GM13976 (cell line): ENCODE results near the gene NR2F1-AS1.

Experiments used
- DNase-seq: peaks from one replicate; pipeline ENCODE4 v3.0.0; 2012; ENCODE audit warnings: low spot score
- in situ Hi-C: fragments of 300-500 bp; cut with MboI; formaldehyde crosslinking; loops from one replicate; pipeline ENCODE4 v1.12.0; 2022; ENCODE audit warnings: low sequenced_read_pairs, mixed read lengths, inconsistent platforms; ENCODE audit not compliant: unreplicated experiment
- TF ChIP-seq, protein P1 (sequence below): IDR thresholded peaks from 2 replicates; pipeline ENCODE4 v1.5.1; 2012; ENCODE audit warnings: borderline replicate concordance, mild to moderate bottlenecking; ENCODE audit not compliant: insufficient read depth; ENCODE audit errors: extremely low read depth, missing control alignments, control extremely low read depth

NR2F1-AS1 gene

DNA sequence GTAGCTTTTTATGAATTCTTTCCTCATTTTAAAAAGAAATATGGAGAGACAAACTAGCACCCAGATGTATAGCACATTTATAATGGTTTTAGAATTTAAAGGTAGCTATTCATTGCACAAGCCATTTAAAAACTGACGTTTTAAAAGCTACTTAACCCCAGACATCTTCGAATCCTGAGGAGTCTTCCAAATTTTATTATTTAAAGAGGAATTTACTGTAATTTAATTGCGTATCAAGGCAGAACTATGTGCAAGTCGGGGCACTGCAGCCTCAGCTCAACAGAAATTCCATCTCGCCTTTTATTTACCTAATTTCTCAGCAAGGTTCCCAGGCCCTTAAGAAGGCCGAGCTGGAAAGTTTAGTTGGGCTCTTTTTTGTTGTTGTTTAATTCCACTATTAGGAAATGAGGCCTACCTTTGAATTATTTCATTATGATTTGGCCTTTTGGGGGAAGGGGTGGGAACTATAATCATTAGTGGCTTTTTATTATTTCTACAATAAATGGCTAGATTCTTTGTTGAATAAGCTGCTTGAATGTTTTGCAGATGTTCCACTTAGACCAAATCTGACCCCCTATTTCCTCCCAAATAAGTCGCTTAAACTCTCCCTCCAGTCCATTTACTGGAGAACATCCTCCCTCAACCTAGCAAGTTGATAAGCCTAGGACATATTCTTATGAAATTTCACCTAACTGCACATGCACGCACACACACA lies 22.2 kb upstream of the NR2F1-AS1 start:
- TF ChIP-seq, protein P1, sequence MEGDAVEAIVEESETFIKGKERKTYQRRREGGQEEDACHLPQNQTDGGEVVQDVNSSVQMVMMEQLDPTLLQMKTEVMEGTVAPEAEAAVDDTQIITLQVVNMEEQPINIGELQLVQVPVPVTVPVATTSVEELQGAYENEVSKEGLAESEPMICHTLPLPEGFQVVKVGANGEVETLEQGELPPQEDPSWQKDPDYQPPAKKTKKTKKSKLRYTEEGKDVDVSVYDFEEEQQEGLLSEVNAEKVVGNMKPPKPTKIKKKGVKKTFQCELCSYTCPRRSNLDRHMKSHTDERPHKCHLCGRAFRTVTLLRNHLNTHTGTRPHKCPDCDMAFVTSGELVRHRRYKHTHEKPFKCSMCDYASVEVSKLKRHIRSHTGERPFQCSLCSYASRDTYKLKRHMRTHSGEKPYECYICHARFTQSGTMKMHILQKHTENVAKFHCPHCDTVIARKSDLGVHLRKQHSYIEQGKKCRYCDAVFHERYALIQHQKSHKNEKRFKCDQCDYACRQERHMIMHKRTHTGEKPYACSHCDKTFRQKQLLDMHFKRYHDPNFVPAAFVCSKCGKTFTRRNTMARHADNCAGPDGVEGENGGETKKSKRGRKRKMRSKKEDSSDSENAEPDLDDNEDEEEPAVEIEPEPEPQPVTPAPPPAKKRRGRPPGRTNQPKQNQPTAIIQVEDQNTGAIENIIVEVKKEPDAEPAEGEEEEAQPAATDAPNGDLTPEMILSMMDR = no peak
- no peak for DNase-seq
- in situ Hi-C loops = no loop called here

DNA sequence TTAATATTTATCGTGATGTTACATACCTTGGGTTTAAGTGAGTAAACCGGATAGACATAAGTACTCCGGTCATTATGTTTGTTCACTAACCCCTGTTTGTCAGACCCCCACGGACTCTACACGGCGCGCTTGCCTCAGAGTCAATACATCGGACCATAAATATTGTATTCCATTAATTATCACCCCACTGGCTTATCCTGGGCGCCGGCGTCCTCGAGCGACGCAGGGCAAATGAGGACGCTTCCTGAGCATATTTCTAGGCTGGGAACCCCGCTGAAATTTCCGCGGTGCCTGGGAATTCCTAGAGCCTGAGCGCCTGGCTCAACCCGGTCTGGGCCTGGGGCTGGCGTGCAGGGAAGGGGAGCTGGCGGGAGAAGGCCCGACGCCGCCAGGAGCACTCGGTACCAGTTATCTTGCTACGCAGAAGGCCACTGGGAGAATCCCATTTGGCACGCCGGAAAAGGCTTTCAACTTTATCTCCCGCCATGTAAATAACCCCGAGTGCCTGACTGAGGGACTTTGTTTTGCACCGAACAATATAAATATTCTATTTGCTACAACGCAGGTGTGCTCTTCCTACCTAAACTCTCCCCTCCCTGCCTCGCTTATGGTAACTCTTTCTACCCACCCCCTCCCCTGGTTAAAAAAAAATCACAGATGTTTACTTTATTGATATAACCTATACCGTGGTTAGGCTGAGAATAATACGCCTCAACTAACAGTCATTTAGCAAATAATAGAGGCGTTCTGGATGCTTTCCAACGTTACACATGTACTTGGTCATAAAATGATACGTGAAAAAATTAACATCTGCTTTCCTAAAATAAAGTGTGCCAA lies 21.4 kb upstream of the NR2F1-AS1 start:
- DNase-seq = no peak
- in situ Hi-C loops = no loop called here
- TF ChIP-seq, protein P1 = no peak

DNA sequence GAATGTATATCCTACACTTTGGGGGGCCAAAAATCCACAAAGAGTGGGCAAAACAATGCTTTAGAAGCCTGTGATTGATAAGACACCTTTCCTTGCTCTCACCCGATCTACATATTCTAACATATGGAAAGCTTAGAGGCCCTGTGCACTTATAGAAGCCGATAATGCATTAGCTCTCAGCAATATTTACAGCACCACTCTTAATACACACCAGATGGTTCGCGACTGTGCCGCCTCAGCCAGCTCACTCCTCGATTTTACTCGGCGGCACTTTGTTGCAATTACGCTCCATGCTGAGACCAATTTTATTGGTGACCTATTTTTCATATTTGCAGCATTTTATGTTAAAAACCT lies 20.8 kb upstream of the NR2F1-AS1 start:
- no peak for DNase-seq
- TF ChIP-seq, protein P1 = no peak
- in situ Hi-C loops = no loop called here

DNA sequence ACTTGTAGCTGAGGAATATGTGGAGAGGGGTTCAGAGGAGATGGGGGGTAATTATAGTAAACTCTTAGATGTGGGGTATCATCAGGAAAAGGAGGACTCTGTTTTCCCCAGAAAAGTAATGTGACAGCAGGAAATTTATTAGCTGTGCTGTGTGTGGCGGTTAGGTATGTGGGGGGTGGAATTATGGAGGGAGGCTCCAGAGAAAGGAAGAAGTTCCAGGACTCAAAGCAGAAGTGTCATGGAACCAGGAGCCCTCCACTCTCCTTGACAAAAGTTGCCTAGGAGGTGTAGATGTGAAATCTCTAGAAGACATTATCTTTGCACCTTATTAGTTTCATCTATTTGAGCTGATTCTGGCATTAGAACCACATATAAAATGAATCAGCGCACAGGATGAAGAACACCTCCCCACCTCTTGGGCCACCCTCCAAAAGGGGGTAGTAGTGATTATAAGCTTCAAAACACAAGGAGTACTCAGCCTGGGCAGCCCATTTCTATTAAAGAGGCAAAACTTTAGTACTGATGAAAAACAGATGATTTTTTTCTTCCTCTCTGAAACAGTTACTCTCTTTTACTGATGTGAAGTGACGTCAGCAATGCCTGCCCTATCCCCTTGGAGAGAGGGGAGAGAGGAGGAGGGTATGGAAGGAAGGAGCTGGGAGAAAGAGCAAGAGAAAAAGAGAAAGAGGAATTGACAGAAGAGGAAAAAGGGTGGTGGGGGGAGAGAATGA lies 20.2 kb upstream of the NR2F1-AS1 start:
- TF ChIP-seq, protein P1 = no peak
- in situ Hi-C loops = no loop called here
- no peak for DNase-seq

DNA sequence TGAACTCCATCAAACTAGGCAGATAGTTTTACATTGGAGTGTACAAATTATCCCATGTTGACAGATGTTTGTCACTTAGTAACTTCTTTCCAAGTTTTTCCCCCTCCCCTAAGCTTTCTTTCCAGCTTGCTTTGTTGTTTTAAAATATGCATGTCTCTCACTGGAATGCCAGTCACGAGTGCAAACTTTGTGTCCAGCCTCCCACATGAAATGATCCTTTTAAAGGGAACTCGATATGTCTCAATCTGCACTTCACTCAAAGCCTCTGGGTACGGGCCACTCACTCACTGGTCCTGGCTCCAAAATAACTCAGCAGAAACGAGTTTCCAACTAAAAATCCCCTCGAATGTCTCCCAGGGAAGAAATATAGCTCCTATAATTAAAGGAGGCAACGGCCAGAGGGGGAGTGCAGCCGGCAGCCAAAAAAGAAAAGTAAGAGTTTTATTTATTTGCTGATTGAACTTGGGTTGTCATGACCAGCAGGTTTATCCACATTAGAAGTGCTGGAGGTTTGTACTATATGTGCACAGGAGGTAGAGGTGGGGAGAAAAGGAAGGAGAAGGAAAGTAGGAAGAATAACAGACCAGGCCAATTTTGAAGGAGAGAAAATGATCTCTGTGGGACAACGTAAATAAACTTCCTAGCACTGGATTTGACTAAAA lies 19.5 kb upstream of the NR2F1-AS1 start:
- in situ Hi-C loops = no loop called here
- no peak for DNase-seq
- TF ChIP-seq, protein P1 = no peak
